Spleen (tissue), 11 donors: ENCODE results near the gene DIDO1. TPM values are rescaled to one million over a fixed set of nuclear protein-coding genes. Genes with fewer than 3 reads are reported as not detected.

ENCODE experiments used
- DNase-seq: peaks from one replicate; pipeline ENCODE4 v3.0.0-alpha.2; 2020
- H3K27ac ChIP-seq, 8 donors: fragments of 200-600 bp; sonication (generic) in 7 of 8; 1 replicate in 4 of 8; 2 replicates in 4 of 8; pipeline versions ENCODE4 v1.5.0 to v1.8.0; 2016 to 2021; ENCODE audit warnings: inconsistent platforms in 4 of 8, mild to moderate bottlenecking in 4 of 8, moderate library complexity in 1 of 8
- H3K27me3 ChIP-seq, 7 donors: fragments of 200-600 bp; sonication (generic) in 6 of 7; replicated peaks in 1 of 7; 1 replicate in 4 of 7; 2 replicates in 3 of 7; pipeline versions ENCODE4 v1.5.0 to v1.8.0; 2016 to 2021; ENCODE audit warnings: inconsistent platforms in 3 of 7, mild to moderate bottlenecking in 1 of 7
- H3K36me3 ChIP-seq, 6 donors: fragments of 200-600 bp; sonication (generic) in 5 of 6; 1 replicate in 4 of 6; 2 replicates in 2 of 6; pipeline versions ENCODE4 v1.5.0 to v1.8.0; 2016 to 2021; ENCODE audit warnings: inconsistent platforms in 2 of 6
- H3K4me1 ChIP-seq, 6 donors: fragments of 200-600 bp; sonication (generic) in 5 of 6; 1 replicate in 3 of 6; 2 replicates in 3 of 6; pipeline versions ENCODE4 v1.5.0 to v1.8.0; 2016 to 2021; ENCODE audit warnings: inconsistent platforms in 3 of 6
- H3K4me3 ChIP-seq, 8 donors: fragments of 200-600 bp; sonication (generic) in 7 of 8; 1 replicate in 4 of 8; 2 replicates in 4 of 8; pipeline versions ENCODE4 v1.5.0 to v1.8.0; 2016 to 2021; ENCODE audit warnings: inconsistent platforms in 4 of 8, mild to moderate bottlenecking in 4 of 8, moderate library complexity in 2 of 8
- H3K9me3 ChIP-seq, 8 donors: fragments of 200-600 bp; sonication (generic) in 7 of 8; 1 replicate in 4 of 8; 2 replicates in 4 of 8; pipeline versions ENCODE4 v1.5.0 to v1.8.0; 2016 to 2021; ENCODE audit warnings: inconsistent platforms in 4 of 8
- POLR2A ChIP-seq, 3 donors: fragments of 450-650 bp; IDR thresholded peaks; one replicate each; pipeline ENCODE4 v1.5.1; 2017; ENCODE audit warnings: antibody characterized with exemption in 3 of 3, mild to moderate bottlenecking in 1 of 3
- POLR2AphosphoS5 ChIP-seq, 3 donors: sonication (generic); formaldehyde crosslinking; IDR thresholded peaks; one replicate each; pipeline ENCODE4 v1.5.1; 2017; ENCODE audit warnings: antibody characterized with exemption in 3 of 3
- WGBS, 5 donors: extraction: QIAGEN DNeasy Blood & Tissue Kit in 3 of 5; methylation state at CpG; one replicate each; pipeline versions ENCODE4 v1.1.5 to v1.1.7; 2013 to 2018; 5-methylcytosine and 5-hydroxymethylcytosine counted together
- intact Hi-C: fragments of 100-400 bp; cut with DNase I; formaldehyde crosslinking; loops from one replicate; pipeline ENCODE4 v1.15.0; 2023; ENCODE audit warnings: low total_unique reads
- polyA plus RNA-seq, 3 donors: library from polyadenylated mRNA; stranded (reverse); fragments of 200-250 nt; gene quantifications; one replicate each; pipeline ENCODE4 v1.2.1, GENCODE V29; 2013
- total RNA-seq, 7 donors: library from RNA; depleted of rRNA in 3 of 7; stranded (reverse); fragments of >200 nt in 3 of 7; fragmentation: NEBNext Ultra II Directional in 4 of 7; extraction: Animal tissue kit (Norgen Biotek cat#: 25700) in 4 of 7; gene quantifications; one replicate each; pipeline versions ENCODE4 v1.1.0 to v1.2.1, GENCODE V29; 2016 to 2021
- TF ChIP-seq, protein P1 (sequence below), 11 experiments: fragments of 200-600 bp in 7 of 11; fragments of 450-650 bp in 4 of 11; sonication (generic) in 4 of 11; IDR thresholded peaks in 8 of 11; conservative IDR thresholded peaks in 3 of 11; 1 replicate in 7 of 11; 2 replicates in 4 of 11; pipeline versions ENCODE4 v1.4.0 to v1.8.0; 2016 to 2021; ENCODE audit warnings: antibody characterized with exemption in 11 of 11, inconsistent platforms in 4 of 11, mild to moderate bottlenecking in 1 of 11
- donor health status: healthy with polysubstance abuse.
- donor health status: DM: no; HTN: no; CAD: no; lungs with moderate emphysema.
- donor health status: DM: no; HTN: no; CAD: no.
- donor health status: Bipolar disorder and iron deficiency.
- donor health status: healthy.
- donor health status: DM: no; HTN: no; CAD: no.
- donor health status: DM: yes; HTN: yes; CAD: no.

Gene DIDO1
- total and polyA plus RNA-seq, 10 donors: 17.4 to 79.6 (median 66.9) TPM

GRCh38 chr20:62876902-62877816 is 49.1 kb downstream of the DIDO1 start:
- Histone ChIP-seq H3K4me1 (peaks cover 0 to 43% (median 19%) of the 10 kb centered on the region in 6 donors), H3K27ac (peak overlapping the region in 5 of 8 donors; percentile 68 to 84 (median 77)), H3K9me3 (no peaks in the 10 kb centered on the region), H3K4me3 (no peak overlapping the region), H3K27me3 (no peaks in the 10 kb centered on the region), H3K36me3 (peaks cover 0 to 37% (median 24%) of the 10 kb centered on the region in 6 donors)
- WGBS, 5 donors: 62 to 75% (median 67%) methylated on average over 23 to 48 of the region's 48 CpGs
- DNase-seq: peak; percentile 87
- TF ChIP-seq, protein P1, sequence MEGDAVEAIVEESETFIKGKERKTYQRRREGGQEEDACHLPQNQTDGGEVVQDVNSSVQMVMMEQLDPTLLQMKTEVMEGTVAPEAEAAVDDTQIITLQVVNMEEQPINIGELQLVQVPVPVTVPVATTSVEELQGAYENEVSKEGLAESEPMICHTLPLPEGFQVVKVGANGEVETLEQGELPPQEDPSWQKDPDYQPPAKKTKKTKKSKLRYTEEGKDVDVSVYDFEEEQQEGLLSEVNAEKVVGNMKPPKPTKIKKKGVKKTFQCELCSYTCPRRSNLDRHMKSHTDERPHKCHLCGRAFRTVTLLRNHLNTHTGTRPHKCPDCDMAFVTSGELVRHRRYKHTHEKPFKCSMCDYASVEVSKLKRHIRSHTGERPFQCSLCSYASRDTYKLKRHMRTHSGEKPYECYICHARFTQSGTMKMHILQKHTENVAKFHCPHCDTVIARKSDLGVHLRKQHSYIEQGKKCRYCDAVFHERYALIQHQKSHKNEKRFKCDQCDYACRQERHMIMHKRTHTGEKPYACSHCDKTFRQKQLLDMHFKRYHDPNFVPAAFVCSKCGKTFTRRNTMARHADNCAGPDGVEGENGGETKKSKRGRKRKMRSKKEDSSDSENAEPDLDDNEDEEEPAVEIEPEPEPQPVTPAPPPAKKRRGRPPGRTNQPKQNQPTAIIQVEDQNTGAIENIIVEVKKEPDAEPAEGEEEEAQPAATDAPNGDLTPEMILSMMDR (IDR thresholded peaks at IDR 0.05 in 8 of 11, conservative IDR thresholded peaks at IDR 0.05 in 3 of 11): no peak
- TF ChIP-seq POLR2A (IDR thresholded peaks at IDR 0.05) (no peak), POLR2AphosphoS5 (IDR thresholded peaks at IDR 0.05) (peak; percentile 49 to 82 (median 71))
- intact Hi-C loops: no loop called here

DNA sequence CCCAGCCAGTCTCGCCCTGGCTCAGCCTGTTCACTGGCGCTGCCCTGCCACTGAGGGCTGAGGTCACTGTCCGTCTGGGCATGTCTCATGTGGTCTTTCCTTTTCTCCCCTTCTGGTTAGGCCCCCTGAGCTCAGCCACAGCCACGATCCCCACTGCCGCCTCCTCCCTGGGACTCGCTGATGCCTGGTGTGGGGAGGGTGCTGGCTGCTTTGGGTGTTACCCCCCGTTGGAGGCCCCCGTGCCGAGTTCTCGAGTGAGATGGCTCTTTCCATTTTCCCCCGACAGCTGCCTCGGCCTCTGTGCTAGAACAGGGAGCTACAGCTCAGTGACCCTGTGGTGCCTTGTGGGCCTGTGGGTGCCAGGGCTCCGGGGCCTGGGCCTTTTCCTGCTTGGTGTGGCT is 49.8 kb downstream of the DIDO1 start:
- H3K27ac ChIP-seq: peak overlapping the region in 5 of 8 donors; percentile 68 to 84 (median 77)
- H3K27me3 ChIP-seq: no peaks in the 10 kb centered on the region
- intact Hi-C loops: no loop called here
- WGBS, 5 donors: 74 to 86% (median 79%) methylated on average over 13 of the region's 13 CpGs
- TF ChIP-seq, protein P1 (IDR thresholded peaks at IDR 0.05 in 8 of 11, conservative IDR thresholded peaks at IDR 0.05 in 3 of 11): no peak
- TF ChIP-seq POLR2A (IDR thresholded peaks at IDR 0.05) (no peak), POLR2AphosphoS5 (IDR thresholded peaks at IDR 0.05) (no peak)
- no peaks in the 10 kb centered on the region for H3K9me3 ChIP-seq
- no peak overlapping the region for H3K4me3 ChIP-seq
- peaks cover 0 to 43% (median 19%) of the 10 kb centered on the region in 6 donors for H3K4me1 ChIP-seq
- DNase-seq: no peak
- H3K36me3 ChIP-seq: peaks cover 0 to 31% (median 20%) of the 10 kb centered on the region in 6 donors

- peak overlapping the region in 1 of 8 donors; percentile 39 for H3K4me3 ChIP-seq
Measured at GRCh38 chr20:62875419-62876361, 50.6 kb downstream of the DIDO1 start.

More at GRCh38 chr20:62875419-62876361, 50.6 kb downstream of the DIDO1 start:
- peak; percentile 84 for DNase-seq
- Histone ChIP-seq H3K4me1 (peaks cover 0 to 43% (median 19%) of the 10 kb centered on the region in 6 donors), H3K27ac (peak overlapping the region in 5 of 8 donors; percentile 68 to 84 (median 77)), H3K36me3 (peaks cover 0 to 23% (median 12%) of the 10 kb centered on the region in 6 donors), H3K27me3 (no peaks in the 10 kb centered on the region), H3K9me3 (no peaks in the 10 kb centered on the region)
- 49 to 57% (median 57%) methylated on average over 25 to 34 of the region's 34 CpGs for WGBS, 5 donors
- TF ChIP-seq POLR2A (IDR thresholded peaks at IDR 0.05): no peak
- peak; percentile 66 to 76 (median 76) for TF ChIP-seq POLR2AphosphoS5 (IDR thresholded peaks at IDR 0.05)
- TF ChIP-seq, protein P1 (IDR thresholded peaks at IDR 0.05 in 8 of 11, conservative IDR thresholded peaks at IDR 0.05 in 3 of 11): peak in 8 of 11 experiments; percentile 28 to 53 (median 45)
- intact Hi-C loops: no loop called here
